ENCODE measurements around the gene WDFY1. TPM values are rescaled to one million over a fixed set of nuclear protein-coding genes. Genes with fewer than 3 reads are reported as not detected.

WDFY1 gene
- total RNA-seq, 6 experiments from 2014 or later: 35.2 to 50.4 (median 44.7) TPM

GRCh38 chr2:223854741-223855140 is 90.4 kb downstream of the WDFY1 start:
- Mint-ChIP-seq H3K4me1 (ENCODE audit: low read depth) (peaks cover 19% of the 10 kb centered on the region), H3K27ac (no peak overlapping the region), H3K4me3 (no peak overlapping the region), H3K9me3 (no peaks in the 10 kb centered on the region), H3K36me3 (ENCODE audit: low read depth) (peaks cover 23% of the 10 kb centered on the region), H3K27me3 (ENCODE audit: insufficient read depth) (peaks cover 5% of the 10 kb centered on the region)
- DNase-seq: no peak
- no peak for TF ChIP-seq CTCF (IDR thresholded peaks at IDR 0.05)

- peaks cover 5% of the 10 kb centered on the region for H3K27me3 Mint-ChIP-seq (ENCODE audit: insufficient read depth)
- H3K27ac Mint-ChIP-seq: no peak overlapping the region
- H3K4me1 Mint-ChIP-seq (ENCODE audit: low read depth): peaks cover 19% of the 10 kb centered on the region
- H3K9me3 Mint-ChIP-seq: peaks cover 8% of the 10 kb centered on the region; the same call in 1 of the 2 replicates
- no peak for TF ChIP-seq CTCF (IDR thresholded peaks at IDR 0.05)
- H3K4me3 Mint-ChIP-seq: no peak overlapping the region
- H3K36me3 Mint-ChIP-seq (ENCODE audit: low read depth): peaks cover 35% of the 10 kb centered on the region
- no peak for DNase-seq
Observed at GRCh38 chr2:223853425-223853837, 91.7 kb downstream of the WDFY1 start.

- Mint-ChIP-seq H3K9me3 (peaks cover 8% of the 10 kb centered on the region; the same call in 1 of the 2 replicates), H3K4me3 (no peak overlapping the region), H3K27me3 (ENCODE audit: insufficient read depth) (peaks cover 5% of the 10 kb centered on the region), H3K27ac (no peak overlapping the region), H3K36me3 (ENCODE audit: low read depth) (peaks cover 44% of the 10 kb centered on the region), H3K4me1 (ENCODE audit: low read depth) (peaks cover 28% of the 10 kb centered on the region)
- no peak for TF ChIP-seq CTCF (IDR thresholded peaks at IDR 0.05)
- no peak for DNase-seq
Observed at GRCh38 chr2:223852281-223852795, 92.8 kb downstream of the WDFY1 start.

GRCh38 chr2:223847410-223847809 is 97.7 kb downstream of the WDFY1 start:
- no peak overlapping the region for H3K27ac Mint-ChIP-seq
- peaks cover 49% of the 10 kb centered on the region for H3K36me3 Mint-ChIP-seq (ENCODE audit: low read depth)
- no peak for DNase-seq
- H3K9me3 Mint-ChIP-seq: peaks cover 8% of the 10 kb centered on the region; the same call in 1 of the 2 replicates
- H3K4me3 Mint-ChIP-seq: no peak overlapping the region
- H3K27me3 Mint-ChIP-seq (ENCODE audit: insufficient read depth): no peaks in the 10 kb centered on the region; the same call in 1 of the 2 replicates
- H3K4me1 Mint-ChIP-seq (ENCODE audit: low read depth): peaks cover 28% of the 10 kb centered on the region
- no peak for TF ChIP-seq CTCF (IDR thresholded peaks at IDR 0.05)

- peaks cover 48% of the 10 kb centered on the region for H3K36me3 Mint-ChIP-seq (ENCODE audit: low read depth)
- peaks cover 8% of the 10 kb centered on the region; the same call in 1 of the 2 replicates for H3K9me3 Mint-ChIP-seq
- H3K27ac Mint-ChIP-seq: peak overlapping the region; percentile 84
- H3K4me1 Mint-ChIP-seq (ENCODE audit: low read depth): peaks cover 28% of the 10 kb centered on the region
- H3K4me3 Mint-ChIP-seq: no peak overlapping the region
- TF ChIP-seq CTCF (IDR thresholded peaks at IDR 0.05): no peak
- H3K27me3 Mint-ChIP-seq (ENCODE audit: insufficient read depth): no peaks in the 10 kb centered on the region; the same call in none of the 2 replicates
- DNase-seq: peak; percentile 93
Observed at GRCh38 chr2:223846515-223846914, 98.6 kb downstream of the WDFY1 start.

Data from HFFc6 (cell line).